ENCODE results near the gene MATCAP1. TPM values are rescaled to one million over a fixed set of nuclear protein-coding genes. Genes with fewer than 3 reads are reported as not detected.

The MATCAP1 gene
- total RNA-seq, 1 donor from 2014 or later: 145 TPM

GRCh38 chr16:67128887-67129286 lies 54.9 kb downstream of the MATCAP1 start:
- peaks cover 10% of the 10 kb centered on the region for H3K36me3 Mint-ChIP-seq (ENCODE audit: insufficient read depth)
- no peak for DNase-seq (ENCODE audit: low spot score, unreplicated experiment)
- TF ChIP-seq CTCF (IDR thresholded peaks at IDR 0.05; ENCODE audit: unreplicated experiment): no peak
- no peaks in the 10 kb centered on the region for H3K9me3 Mint-ChIP-seq (ENCODE audit: low read depth)
- no peak overlapping the region for H3K27ac Mint-ChIP-seq
- H3K27me3 Mint-ChIP-seq: no peaks in the 10 kb centered on the region
- H3K4me3 Mint-ChIP-seq (ENCODE audit: low read depth): no peak overlapping the region
- no peaks in the 10 kb centered on the region for H3K4me1 Mint-ChIP-seq (ENCODE audit: low read depth)

DNA sequence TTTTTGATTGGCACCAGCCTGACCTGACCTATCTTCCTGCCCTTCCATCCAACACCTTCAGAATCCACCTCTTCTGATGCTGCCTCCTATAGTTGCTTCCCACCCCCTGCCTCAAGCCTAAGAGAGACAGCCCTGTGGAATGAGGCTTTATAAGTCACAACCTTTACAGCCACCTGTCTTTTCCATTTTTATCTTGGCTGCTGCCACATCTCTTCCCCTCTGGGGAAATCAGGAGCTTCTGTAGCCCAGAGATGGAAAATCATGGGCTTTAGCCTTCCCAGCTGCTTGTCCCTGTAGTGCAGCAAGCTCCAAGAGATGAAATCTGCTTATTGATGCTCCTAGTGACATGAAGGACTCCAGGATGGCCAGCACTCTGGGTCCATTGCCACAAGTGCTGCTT lies 55.3 kb downstream of the MATCAP1 start:
- Mint-ChIP-seq H3K36me3 (ENCODE audit: insufficient read depth) (peaks cover 12% of the 10 kb centered on the region), H3K4me3 (ENCODE audit: low read depth) (no peak overlapping the region), H3K27ac (no peak overlapping the region), H3K9me3 (ENCODE audit: low read depth) (no peaks in the 10 kb centered on the region), H3K27me3 (no peaks in the 10 kb centered on the region), H3K4me1 (ENCODE audit: low read depth) (no peaks in the 10 kb centered on the region)
- no peak for DNase-seq (ENCODE audit: low spot score, unreplicated experiment)
- TF ChIP-seq CTCF (IDR thresholded peaks at IDR 0.05; ENCODE audit: unreplicated experiment): no peak

Small RNA genes lying within 50 kb of the gene (microRNA-seq; reads per million reads assigned to microRNA genes)
- 115 reads per million, percentile 56 among the genes with 10 or more reads in this experiment for gene MIR328 (ENCODE audit: borderline number of aligned reads, unreplicated experiment)

Other genes with a start within 250 kb of the MATCAP1 start
- gene CIAO2B, start 249.6 kb downstream of the MATCAP1 start, total RNA-seq: 58.1 and 59.9 TPM in 2 replicates
- gene CES2, start 248.4 kb downstream of the MATCAP1 start, total RNA-seq: 39.2 and 43.9 TPM in 2 replicates
- gene CES3, start 222.7 kb downstream of the MATCAP1 start, total RNA-seq: 2.7 and 4.8 TPM in 2 replicates
- gene CES4A, start 195.4 kb downstream of the MATCAP1 start, total RNA-seq: 4.6 and 5.2 TPM in 2 replicates
- 86.6 and 87.3 TPM in 2 replicates for gene CBFB, start 154.8 kb downstream of the MATCAP1 start, total RNA-seq
- 20.4 and 21.0 TPM in 2 replicates for gene PHAF1, start 74.0 kb downstream of the MATCAP1 start, total RNA-seq
- 5.1 TPM in 2 replicates for gene B3GNT9, start 33.0 kb downstream of the MATCAP1 start, total RNA-seq
- gene TRADD, start 24.1 kb downstream of the MATCAP1 start, total RNA-seq: 5.6 and 6.6 TPM in 2 replicates
- gene FBXL8, start 24.0 kb downstream of the MATCAP1 start, total RNA-seq: 1.7 and 2.1 TPM in 2 replicates
- gene HSF4, start 19.2 kb downstream of the MATCAP1 start, total RNA-seq: 2.2 and 6.8 TPM in 2 replicates
- 9.4 and 12.7 TPM in 2 replicates for gene NOL3, start 13.4 kb downstream of the MATCAP1 start, total RNA-seq
- not detected in 2 replicates for gene EXOC3L1, start 6.2 kb upstream of the MATCAP1 start, total RNA-seq
- 82.1 and 82.8 TPM in 2 replicates for gene E2F4, start 8.2 kb upstream of the MATCAP1 start, total RNA-seq
- 5.4 and 5.5 TPM in 2 replicates for gene ELMO3, start 15.2 kb upstream of the MATCAP1 start, total RNA-seq
- gene TMEM208, start 43.2 kb upstream of the MATCAP1 start, total RNA-seq: 33.4 and 36.3 TPM in 2 replicates
- 28.2 and 30.2 TPM in 2 replicates for gene FHOD1, start 63.5 kb upstream of the MATCAP1 start, total RNA-seq
- 3.4 and 3.9 TPM in 2 replicates for gene SLC9A5, start 65.0 kb upstream of the MATCAP1 start, total RNA-seq
- gene PLEKHG4, start 95.6 kb upstream of the MATCAP1 start, total RNA-seq: 3.3 and 3.8 TPM in 2 replicates
- 0.14 and 1.4 TPM in 2 replicates for gene KCTD19, start 142.8 kb upstream of the MATCAP1 start, total RNA-seq
- gene LRRC36, start 142.9 kb upstream of the MATCAP1 start, total RNA-seq: 1.6 and 2.3 TPM in 2 replicates
- 17.5 and 26.8 TPM in 2 replicates for gene TPPP3, start 209.5 kb upstream of the MATCAP1 start, total RNA-seq
- gene ZDHHC1, start 232.5 kb upstream of the MATCAP1 start, total RNA-seq: 16.5 and 17.0 TPM in 2 replicates
- 38.7 and 44.5 TPM in 2 replicates for gene HSD11B2, start 247.2 kb upstream of the MATCAP1 start, total RNA-seq